DLD1 (cell line): ENCODE results near the gene PADI3.
"Not testable (repeated sequence)": the region's sequence is repeated elsewhere in the genome, so short reads cannot be mapped to it uniquely, and the experiment has no call there.

ENCODE experiments used
- in situ Hi-C: cut with HindIII; loops from 2 replicates; pipeline ENCODE4 v1.10.0; 2017; ENCODE audit warnings: low sequenced_read_pairs

Gene PADI3

DNA sequence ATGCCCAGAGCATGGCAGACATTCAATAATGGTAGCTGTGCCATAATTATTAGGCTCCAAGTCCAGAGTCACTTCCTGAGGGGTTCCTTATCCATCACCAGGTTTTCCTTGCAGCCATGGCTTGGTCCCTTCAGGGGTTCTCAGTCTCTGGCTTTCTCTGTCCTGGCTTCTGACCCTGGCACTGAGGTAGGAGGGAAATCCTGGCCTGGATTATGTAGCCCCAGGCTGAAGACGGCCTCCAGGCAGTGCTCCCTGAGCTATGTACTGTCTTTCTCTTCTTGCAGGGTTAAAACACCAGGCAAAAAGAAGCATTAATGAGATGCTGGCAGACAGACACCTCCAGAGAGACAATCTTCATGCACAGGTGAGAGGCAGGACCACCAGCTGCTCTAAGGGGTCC lies 9.5 kb upstream of the PADI3 start:
- in situ Hi-C loops, result no loop called here

- in situ Hi-C loops, result not testable (repeated sequence)
Measured at GRCh38 chr1:17241011-17241779, 7.7 kb upstream of the PADI3 start.

- in situ Hi-C loops, result not testable (repeated sequence)
Measured at GRCh38 chr1:17241780-17242074, 7.2 kb upstream of the PADI3 start.

DNA sequence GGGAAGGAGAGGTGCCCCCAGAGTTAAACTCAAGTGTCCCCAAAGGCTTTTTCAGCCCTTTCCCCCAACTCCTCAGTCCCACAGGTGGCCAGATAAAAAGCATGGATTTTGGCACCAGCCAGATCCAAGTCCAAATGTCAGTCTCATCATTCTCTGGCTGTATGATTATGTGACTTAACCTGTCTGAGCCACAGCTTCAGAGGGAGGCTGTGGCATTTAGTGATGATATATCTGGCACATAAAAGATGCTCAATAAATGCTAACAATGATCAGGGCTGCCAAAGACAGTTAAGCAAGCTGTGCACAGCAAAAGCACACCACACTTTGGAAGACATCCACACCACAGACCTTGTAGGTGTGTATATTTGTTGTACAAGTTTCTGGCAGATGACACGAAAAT lies 5.6 kb upstream of the PADI3 start:
- in situ Hi-C loops, result no loop called here

DNA sequence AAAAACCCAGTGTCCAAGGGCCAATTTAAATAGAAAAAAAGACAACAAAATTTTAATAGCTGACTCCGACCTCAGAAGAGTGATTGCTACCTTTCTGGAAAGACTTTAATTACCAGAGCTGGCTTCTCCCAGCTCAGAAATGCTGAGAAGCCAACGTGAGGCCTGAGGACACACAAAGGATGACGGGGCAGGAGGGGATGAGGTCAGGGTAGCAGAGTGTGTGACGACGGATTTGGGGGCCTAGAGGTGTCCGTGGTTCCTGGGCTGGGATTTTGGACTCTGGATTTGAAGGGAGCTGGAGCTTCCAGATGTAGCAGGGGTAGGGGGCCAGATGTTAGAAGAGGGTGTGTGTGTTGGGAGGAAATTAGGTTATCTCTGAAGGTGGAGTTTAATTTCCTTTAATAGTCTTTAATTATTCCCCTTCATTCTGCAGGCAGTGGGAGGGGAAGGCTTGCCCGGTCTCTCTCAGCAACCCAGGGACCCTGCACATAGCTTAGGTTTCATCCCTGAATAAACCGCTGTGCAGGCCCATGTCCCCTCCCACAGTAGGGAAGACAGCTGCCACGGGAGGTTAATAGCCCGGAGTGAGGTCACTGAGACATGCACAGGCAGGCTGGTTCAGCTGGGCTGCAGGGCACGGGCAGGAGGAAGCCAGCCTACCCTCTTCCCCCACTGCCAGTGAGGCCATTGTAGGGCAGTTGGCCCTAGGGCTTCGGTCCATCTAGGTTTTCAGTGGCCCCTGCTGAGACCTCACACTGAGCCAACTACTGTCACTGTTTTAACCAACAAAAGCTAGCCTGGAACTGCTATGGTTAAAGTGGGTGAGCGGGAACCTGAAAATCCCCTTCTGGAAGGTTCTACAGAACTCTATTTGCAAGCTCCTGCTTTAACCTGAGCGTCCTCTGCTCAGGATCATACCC lies 3.8 kb upstream of the PADI3 start:
- in situ Hi-C loops, result no loop called here

- in situ Hi-C loops, result no loop called here
Measured at GRCh38 chr1:17245816-17246325, 3.0 kb upstream of the PADI3 start.

DNA sequence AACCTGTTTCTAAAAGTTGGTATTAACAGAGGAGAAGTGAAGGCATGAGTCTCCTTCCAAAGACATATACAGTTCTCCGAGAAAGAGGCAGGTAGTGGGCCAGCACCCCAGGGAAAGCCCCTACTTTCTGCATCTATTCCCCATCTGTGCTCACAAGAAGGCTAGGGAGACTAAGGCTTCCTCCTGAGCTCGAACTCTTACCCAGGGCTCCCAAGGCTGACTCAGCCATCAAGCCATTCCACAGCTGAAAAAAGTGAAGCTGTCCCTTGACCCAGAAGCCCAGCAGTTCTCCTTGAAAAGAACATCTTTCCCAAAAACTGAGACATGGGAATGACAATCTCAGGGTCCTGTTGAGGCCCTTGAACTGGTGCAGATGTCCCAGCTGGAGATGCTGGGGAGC lies 1.9 kb upstream of the PADI3 start:
- in situ Hi-C loops, result no loop called here

DNA sequence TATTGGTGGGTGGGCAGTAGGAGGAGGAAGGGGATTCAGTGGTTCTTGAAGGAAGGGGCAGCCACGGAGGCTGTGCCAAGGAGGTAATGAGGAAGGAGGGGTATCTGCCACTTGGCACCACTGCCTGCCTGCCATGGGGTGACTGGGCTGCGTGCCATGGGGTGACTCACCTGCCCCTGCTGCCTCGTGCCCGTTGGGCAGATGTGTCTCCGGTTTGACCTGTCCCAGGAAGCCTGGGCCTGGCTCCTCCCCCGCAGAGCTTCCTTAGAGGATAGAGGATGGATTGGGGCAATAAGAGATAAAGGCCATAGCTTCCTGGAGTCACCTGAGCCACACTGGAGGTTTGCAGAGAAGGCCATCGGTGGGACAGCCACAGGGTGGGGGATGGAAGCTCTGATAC lies 1.7 kb downstream of the PADI3 start:
- in situ Hi-C loops, result no loop called here

DNA sequence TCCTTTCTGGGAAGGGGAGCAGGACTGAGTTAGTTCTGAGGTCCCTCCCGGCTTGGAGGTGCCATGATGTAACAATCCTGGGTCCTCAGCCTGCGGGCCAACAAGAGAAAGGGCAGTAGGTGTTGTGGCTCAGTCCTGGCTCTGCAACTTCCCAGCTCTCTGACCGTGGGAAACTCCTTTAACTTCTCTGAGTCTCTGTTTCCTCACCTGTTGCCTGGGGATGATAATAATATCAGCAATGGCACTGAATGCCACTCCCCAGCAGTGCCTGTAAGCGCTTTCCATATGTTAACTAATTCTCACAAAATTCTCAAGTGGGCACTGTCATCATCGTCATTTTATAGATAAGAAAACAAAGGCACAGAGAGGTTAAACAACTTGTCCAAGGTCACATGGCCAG lies 2.3 kb downstream of the PADI3 start:
- in situ Hi-C loops, result no loop called here

- in situ Hi-C loops, result no loop called here
Measured at GRCh38 chr1:17251701-17252376, 2.9 kb downstream of the PADI3 start.

- in situ Hi-C loops, result no loop called here
Measured at GRCh38 chr1:17255336-17255735, 6.4 kb downstream of the PADI3 start.

GRCh38 chr1:17258116-17258757 lies 9.3 kb downstream of the PADI3 start:
- in situ Hi-C loops, result no loop called here

DNA sequence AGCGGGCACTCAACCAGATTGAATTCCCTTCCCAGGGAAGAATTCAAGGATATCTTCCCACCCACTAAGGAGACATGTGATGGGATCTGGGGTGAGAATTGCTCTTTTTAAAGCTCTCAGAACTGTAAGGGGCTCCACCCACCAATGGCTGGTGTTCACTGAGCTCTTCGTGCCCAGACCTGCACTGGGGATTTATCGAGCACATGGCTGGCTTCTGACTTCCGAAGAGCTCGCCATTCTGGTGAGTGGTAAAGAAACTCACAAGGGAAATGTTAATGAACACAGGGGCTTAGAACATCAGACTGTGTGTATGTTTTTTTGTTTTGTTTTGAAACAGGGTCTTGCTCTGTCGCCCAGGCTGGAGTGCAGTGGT lies 9.8 kb downstream of the PADI3 start:
- in situ Hi-C loops, result no loop called here

- in situ Hi-C loops, result no loop called here
Measured at GRCh38 chr1:17259233-17259873, 10.5 kb downstream of the PADI3 start.

DNA sequence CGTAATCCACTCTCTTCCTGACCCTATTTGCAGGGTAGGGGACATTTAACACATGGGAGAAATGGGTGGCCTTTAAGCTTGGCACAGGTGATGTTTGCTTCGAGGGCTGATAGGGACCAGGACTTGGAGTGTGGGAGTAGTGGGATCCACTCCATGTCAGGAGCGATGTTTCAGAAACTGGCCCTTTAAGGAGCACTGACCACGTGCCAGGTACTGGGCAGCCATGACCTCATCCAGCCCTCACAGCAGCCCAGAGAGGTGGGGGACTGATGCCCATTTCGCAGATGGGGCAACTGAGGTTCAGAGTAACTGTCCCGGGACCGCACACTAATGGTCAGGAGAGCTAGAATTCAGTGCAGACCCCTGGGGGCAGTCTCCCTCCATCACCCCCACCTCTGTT lies 11.4 kb downstream of the PADI3 start:
- in situ Hi-C loops, result no loop called here

DNA sequence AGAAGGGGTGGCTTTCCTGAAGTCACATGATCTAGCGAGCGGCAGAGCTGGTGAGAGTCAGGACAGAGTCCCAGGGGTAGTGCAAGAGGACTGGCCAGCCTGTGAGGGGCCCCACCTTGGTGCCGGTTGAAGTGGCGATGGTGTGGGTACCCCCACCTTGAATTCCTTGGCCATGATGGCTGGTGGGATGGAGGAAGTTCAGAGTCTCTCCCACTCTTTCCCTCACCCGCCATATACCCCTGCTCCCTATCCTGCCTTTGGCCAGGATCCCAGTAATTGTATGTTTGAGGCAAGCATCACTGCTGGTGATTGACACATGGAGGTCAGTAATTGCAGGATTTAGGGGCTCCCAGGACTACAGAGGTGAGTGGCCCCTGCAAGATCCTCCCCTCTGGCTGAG lies 11.8 kb downstream of the PADI3 start:
- in situ Hi-C loops, result no loop called here

DNA sequence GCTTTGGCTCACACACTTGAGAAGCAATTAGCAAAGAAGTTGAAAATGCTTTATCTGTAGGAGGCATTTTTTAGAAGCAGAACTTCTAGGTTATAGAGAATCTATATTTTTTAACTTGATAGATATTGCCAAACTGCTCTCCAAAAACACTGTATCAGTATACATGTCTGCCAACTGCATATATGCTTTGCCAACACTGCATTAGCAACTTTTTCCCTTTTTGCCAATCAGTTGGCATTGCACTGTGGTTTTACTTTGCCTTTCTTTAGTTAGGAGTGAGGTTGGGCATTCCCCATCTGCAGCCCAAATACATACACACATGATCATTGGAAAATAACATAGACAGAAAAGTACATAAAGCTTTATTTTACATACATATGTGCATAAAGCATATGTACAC lies 15.0 kb downstream of the PADI3 start:
- in situ Hi-C loops, result no loop called here

DNA sequence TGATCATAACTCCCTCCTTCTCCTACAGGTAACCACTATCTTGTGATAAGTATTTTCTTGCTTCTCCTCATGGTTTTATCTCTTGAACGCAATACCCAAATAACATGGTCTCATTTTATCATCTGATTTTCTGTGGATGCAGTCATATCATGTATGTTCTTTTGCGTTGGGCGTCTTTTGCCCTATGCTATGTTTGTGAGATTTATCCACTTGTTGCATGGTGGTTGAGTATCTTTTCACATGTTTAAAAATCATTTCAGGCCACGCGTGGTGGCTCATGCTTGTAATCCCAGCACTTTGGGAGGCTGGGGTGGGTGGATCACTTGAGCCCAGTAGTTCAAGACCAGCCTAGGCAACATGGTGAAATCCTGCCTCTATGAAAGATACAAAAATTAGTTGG lies 15.6 kb downstream of the PADI3 start:
- in situ Hi-C loops, result no loop called here

DNA sequence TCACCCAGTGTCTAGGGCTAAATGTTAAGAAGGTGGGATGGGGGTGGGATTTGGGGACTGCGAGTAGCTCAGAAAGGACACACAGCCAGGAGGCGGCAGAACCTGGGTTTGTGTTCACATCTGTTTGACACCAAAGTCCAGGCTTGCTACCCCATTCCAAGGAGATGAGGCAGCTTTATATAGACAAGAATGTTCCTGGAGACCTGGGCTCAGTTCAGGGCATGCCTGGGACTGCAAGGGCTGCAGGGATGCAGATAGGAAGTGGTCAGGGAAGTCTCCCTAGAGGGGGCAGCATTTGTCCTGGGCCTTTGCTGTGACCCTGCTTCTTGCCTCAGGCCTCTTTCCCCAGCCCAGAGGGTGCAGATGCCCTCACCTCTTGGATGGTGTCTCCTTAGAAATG lies 16.3 kb downstream of the PADI3 start:
- in situ Hi-C loops, result no loop called here

DNA sequence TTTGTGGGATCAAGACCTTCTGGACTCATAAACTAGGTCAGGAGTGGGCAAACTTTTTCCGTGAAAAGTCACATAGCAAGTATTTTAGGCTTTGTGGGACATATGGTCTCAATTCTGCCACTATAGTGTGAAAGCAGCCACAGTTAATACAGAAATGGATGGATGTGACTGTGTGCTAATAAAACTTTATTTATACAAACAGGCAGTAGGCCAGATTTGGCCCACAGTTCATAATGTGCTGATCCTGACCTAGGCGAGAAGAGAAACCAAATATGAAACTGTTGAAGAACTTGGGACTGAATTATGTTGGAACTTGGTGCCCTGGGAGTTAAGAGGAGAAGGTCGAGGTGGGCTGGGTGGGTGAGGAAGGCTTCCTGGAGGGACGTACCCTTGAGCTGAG lies 17.1 kb downstream of the PADI3 start:
- in situ Hi-C loops, result no loop called here
